ENCODE results near the gene SFTPD. TPM values are rescaled to one million over a fixed set of nuclear protein-coding genes. Genes with fewer than 3 reads are reported as not detected.

SFTPD gene
- total and polyA plus RNA-seq, 3 donors from 2014 or later, result 0.92 to 1.5 (median 0.94) TPM

DNA sequence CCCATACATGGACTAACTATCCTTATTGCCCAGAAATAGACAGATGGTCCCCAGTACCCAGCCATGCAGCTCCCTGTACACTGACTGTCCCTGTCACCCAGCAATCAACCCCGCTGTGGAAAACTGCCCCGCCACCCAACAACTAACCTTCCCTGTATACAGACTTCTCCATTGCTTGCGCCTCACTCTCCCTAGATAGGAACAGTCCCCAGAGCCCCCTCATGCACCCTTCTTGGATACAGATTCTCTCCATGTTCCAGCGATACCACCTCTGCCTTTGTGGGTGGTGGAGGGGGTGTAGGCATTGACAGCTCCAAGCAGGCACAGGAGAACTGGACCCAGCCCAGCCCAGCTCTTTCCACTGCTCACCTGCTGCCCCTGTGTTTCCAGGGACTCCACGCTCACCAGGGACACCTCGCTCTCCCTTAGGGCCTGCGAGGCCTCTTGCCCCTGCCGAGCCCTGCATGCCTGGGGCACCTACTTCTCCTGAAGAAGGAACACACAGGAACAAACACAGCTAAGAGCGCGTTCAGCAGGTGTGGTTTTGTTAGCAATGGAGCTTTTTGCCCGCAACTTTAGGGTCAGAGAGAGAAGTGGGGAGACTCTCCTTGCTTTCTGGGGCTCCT lies 7.2 kb downstream of the SFTPD start:
- intact Hi-C loops (cut with DNase I; ENCODE audit: low total_unique reads), result no loop called here
- Histone ChIP-seq H3K4me1 (no peaks in the 10 kb centered on the region), H3K27ac (no peak overlapping the region), H3K9me3 (no peaks in the 10 kb centered on the region), H3K27me3 (no peaks in the 10 kb centered on the region), H3K4me3 (no peak overlapping the region), H3K36me3 (ENCODE audit: low read depth, missing control alignments) (no peaks in the 10 kb centered on the region)
- WGBS, 2 donors, result 95 to 97% methylated on average over 11 of the region's 11 CpGs
- no peak for TF ChIP-seq CTCF (IDR thresholded peaks at IDR 0.05)
- no peak for TF ChIP-seq POLR2A (IDR thresholded peaks at IDR 0.05)
- DNase-seq, result peak; percentile 3

DNA sequence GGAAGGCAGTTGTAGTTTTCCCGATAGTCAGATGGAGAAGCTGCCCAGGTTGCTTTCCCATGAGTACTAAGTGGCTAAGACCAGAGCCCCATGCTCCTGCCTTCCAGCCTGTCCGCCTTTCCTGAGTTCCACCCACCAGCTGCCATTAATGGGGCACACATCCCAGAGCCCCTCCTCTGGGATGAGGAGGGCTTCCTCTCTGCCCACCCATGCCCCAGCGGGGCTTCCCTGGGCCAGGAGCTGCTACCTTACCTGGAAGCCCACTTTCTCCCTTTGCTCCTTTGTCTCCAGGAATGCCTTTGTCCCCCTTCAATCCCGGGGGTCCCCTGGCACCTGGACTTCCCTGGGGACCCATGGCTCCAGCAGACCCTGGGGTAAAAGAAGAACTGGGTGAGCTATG lies 7.8 kb downstream of the SFTPD start:
- no peak for TF ChIP-seq POLR2A (IDR thresholded peaks at IDR 0.05)
- TF ChIP-seq CTCF (IDR thresholded peaks at IDR 0.05), result no peak
- no peak overlapping the region for H3K4me3 ChIP-seq
- H3K27me3 ChIP-seq, result no peaks in the 10 kb centered on the region
- no peaks in the 10 kb centered on the region for H3K4me1 ChIP-seq
- no peak for DNase-seq
- intact Hi-C loops (cut with DNase I; ENCODE audit: low total_unique reads), result no loop called here
- no peak overlapping the region for H3K27ac ChIP-seq
- H3K9me3 ChIP-seq, result no peaks in the 10 kb centered on the region
- H3K36me3 ChIP-seq (ENCODE audit: low read depth, missing control alignments), result no peaks in the 10 kb centered on the region
- 82 to 93% methylated on average over 3 to 4 of the region's 4 CpGs for WGBS, 2 donors

GRCh38 chr10:79940431-79940830 lies 8.5 kb downstream of the SFTPD start:
- Histone ChIP-seq H3K27me3 (no peaks in the 10 kb centered on the region), H3K27ac (no peak overlapping the region), H3K9me3 (no peaks in the 10 kb centered on the region), H3K4me3 (no peak overlapping the region), H3K4me1 (no peaks in the 10 kb centered on the region), H3K36me3 (ENCODE audit: low read depth, missing control alignments) (no peaks in the 10 kb centered on the region)
- intact Hi-C loops (cut with DNase I; ENCODE audit: low total_unique reads), result no loop called here
- no peak for TF ChIP-seq POLR2A (IDR thresholded peaks at IDR 0.05)
- TF ChIP-seq CTCF (IDR thresholded peaks at IDR 0.05), result no peak
- peak; percentile 8 for DNase-seq

- Histone ChIP-seq H3K9me3 (no peaks in the 10 kb centered on the region), H3K27me3 (no peaks in the 10 kb centered on the region), H3K4me1 (no peaks in the 10 kb centered on the region), H3K36me3 (ENCODE audit: low read depth, missing control alignments) (no peaks in the 10 kb centered on the region), H3K27ac (no peak overlapping the region), H3K4me3 (no peak overlapping the region)
- intact Hi-C loops (cut with DNase I; ENCODE audit: low total_unique reads), result no loop called here
- 81 to 92% methylated on average over 2 of the region's 2 CpGs for WGBS, 2 donors
- DNase-seq, result peak; percentile 2
- no peak for TF ChIP-seq POLR2A (IDR thresholded peaks at IDR 0.05)
- TF ChIP-seq CTCF (IDR thresholded peaks at IDR 0.05), result no peak
Observed at GRCh38 chr10:79939969-79940368, 8.9 kb downstream of the SFTPD start.

GRCh38 chr10:79938728-79939406 lies 10.0 kb downstream of the SFTPD start:
- peak; percentile 26 for DNase-seq
- TF ChIP-seq CTCF (IDR thresholded peaks at IDR 0.05) (no peak), POLR2A (IDR thresholded peaks at IDR 0.05) (no peak)
- no peaks in the 10 kb centered on the region for H3K27me3 ChIP-seq
- WGBS, 2 donors, result 82 to 83% methylated on average over 6 of the region's 6 CpGs
- H3K9me3 ChIP-seq, result no peaks in the 10 kb centered on the region
- H3K4me3 ChIP-seq, result no peak overlapping the region
- H3K36me3 ChIP-seq (ENCODE audit: low read depth, missing control alignments), result no peaks in the 10 kb centered on the region
- no peak overlapping the region for H3K27ac ChIP-seq
- no peaks in the 10 kb centered on the region for H3K4me1 ChIP-seq
- intact Hi-C loops (cut with DNase I; ENCODE audit: low total_unique reads), result no loop called here
